ENCODE results near the gene CIDEA. TPM values are rescaled to one million over a fixed set of nuclear protein-coding genes. Genes with fewer than 3 reads are reported as not detected.
A peak's percentile ranks its signal among the peaks of the same experiment; 100 is the strongest.

CIDEA gene
- polyA plus RNA-seq, 3 donors = not detected

- Histone ChIP-seq H3K4me1 (ENCODE audit: control insufficient read depth in 1 of 2, insufficient read depth in 2 of 2, low read length in 2 of 2) (no peaks in the 10 kb centered on the region), H3K4me2 (replicated peaks; ENCODE audit: extremely low read depth, low read length, poor library complexity, severe bottlenecking) (no peak overlapping the region), H3K36me3 (replicated peaks in 1 of 2; ENCODE audit: control insufficient read depth in 1 of 2, insufficient read depth in 2 of 2, low read length in 2 of 2) (no peaks in the 10 kb centered on the region), H3K9me3 (replicated peaks in 1 of 2; ENCODE audit: control insufficient read depth in 1 of 2, insufficient read depth in 1 of 2, low read length in 2 of 2) (no peaks in the 10 kb centered on the region), H4K20me1 (ENCODE audit: insufficient read depth, low read length) (no peaks in the 10 kb centered on the region), H3K27ac (ENCODE audit: low read depth in 1 of 2, low read length in 2 of 2) (no peak overlapping the region), H2AFZ (ENCODE audit: insufficient read depth, low read depth, low read length, poor library complexity, severe bottlenecking) (no peak overlapping the region), H3K27me3 (ENCODE audit: control insufficient read depth in 2 of 2, insufficient read depth in 2 of 2, low read length in 2 of 2) (peaks cover 16 to 52% of the 10 kb centered on the region in 2 donors), H3K4me3 (replicated peaks in 1 of 3; ENCODE audit: low read depth in 2 of 3, low read length in 3 of 3) (no peak overlapping the region), H3K9ac (ENCODE audit: insufficient read depth, low read length, poor library complexity, severe bottlenecking) (no peak overlapping the region), H3K79me2 (ENCODE audit: insufficient read depth, low read length) (no peaks in the 10 kb centered on the region)
- DNase-seq = no peak
- Mint-ChIP-seq H3K27me3 (ENCODE audit: low read depth in 3 of 3) (peaks cover 50 to 63% (median 56%) of the 10 kb centered on the region in 3 donors), H3K4me3 (peak overlapping the region in 1 of 2 donors; percentile 70), H3K36me3 (no peaks in the 10 kb centered on the region), H3K27ac (no peak overlapping the region), H3K4me1 (peaks cover 10% of the 10 kb centered on the region), H3K9me3 (peaks cover 0 to 5% (median 0%) of the 10 kb centered on the region in 7 donors)
- intact Hi-C loops (cut with micrococcal nuclease) = no loop called here
- WGBS (ENCODE audit: insufficient coverage) = 51% methylated on average over 7 of the region's 11 CpGs
- TF ChIP-seq CTCF (IDR thresholded peaks at IDR 0.05) = no peak
These were observed 1.1 kb upstream of the CIDEA start for GRCh38 chr18:12253027-12253426.

GRCh38 chr18:12253663-12254135 is 462 bp upstream of the CIDEA start:
- H3K79me2 ChIP-seq (ENCODE audit: insufficient read depth, low read length) = no peaks in the 10 kb centered on the region
- no peaks in the 10 kb centered on the region for H3K4me1 ChIP-seq (ENCODE audit: control insufficient read depth in 1 of 2, insufficient read depth in 2 of 2, low read length in 2 of 2)
- no peak overlapping the region for H3K4me3 ChIP-seq (replicated peaks in 1 of 3; ENCODE audit: low read depth in 2 of 3, low read length in 3 of 3)
- peaks cover 16 to 52% of the 10 kb centered on the region in 2 donors for H3K27me3 ChIP-seq (ENCODE audit: control insufficient read depth in 2 of 2, insufficient read depth in 2 of 2, low read length in 2 of 2)
- intact Hi-C loops (cut with micrococcal nuclease) = no loop called here
- H3K4me2 ChIP-seq (replicated peaks; ENCODE audit: extremely low read depth, low read length, poor library complexity, severe bottlenecking) = no peak overlapping the region
- Mint-ChIP-seq H3K9me3 (peaks cover 0 to 5% (median 0%) of the 10 kb centered on the region in 7 donors), H3K27ac (no peak overlapping the region), H3K4me1 (peaks cover 10% of the 10 kb centered on the region), H3K27me3 (ENCODE audit: low read depth in 3 of 3) (peaks cover 49 to 63% (median 56%) of the 10 kb centered on the region in 3 donors), H3K36me3 (no peaks in the 10 kb centered on the region), H3K4me3 (peak overlapping the region in 1 of 2 donors; percentile 70)
- no peak overlapping the region for H3K9ac ChIP-seq (ENCODE audit: insufficient read depth, low read length, poor library complexity, severe bottlenecking)
- no peaks in the 10 kb centered on the region for H3K36me3 ChIP-seq (replicated peaks in 1 of 2; ENCODE audit: control insufficient read depth in 1 of 2, insufficient read depth in 2 of 2, low read length in 2 of 2)
- H3K27ac ChIP-seq (ENCODE audit: low read depth in 1 of 2, low read length in 2 of 2) = no peak overlapping the region
- DNase-seq = no peak
- no peaks in the 10 kb centered on the region for H4K20me1 ChIP-seq (ENCODE audit: insufficient read depth, low read length)
- H3K9me3 ChIP-seq (replicated peaks in 1 of 2; ENCODE audit: control insufficient read depth in 1 of 2, insufficient read depth in 1 of 2, low read length in 2 of 2) = no peaks in the 10 kb centered on the region
- H2AFZ ChIP-seq (ENCODE audit: insufficient read depth, low read depth, low read length, poor library complexity, severe bottlenecking) = no peak overlapping the region
- WGBS (ENCODE audit: insufficient coverage) = 0% methylated on average over 20 of the region's 20 CpGs
- no peak for TF ChIP-seq CTCF (IDR thresholded peaks at IDR 0.05)

All from CD14-positive monocyte (primary cell).